Measurements from ENCODE around the gene MMP17.

Gene MMP17

GRCh38 chr12:131799195-131799594, 29.0 kb upstream of the MMP17 start:
- no peak for TF ChIP-seq CTCF (IDR thresholded peaks at IDR 0.05; ENCODE audit: low read depth, low read length, missing control alignments)
- DNase-seq (ENCODE audit: extremely low read depth, low read depth): no peak

GRCh38 chr12:131799828-131800593, 28.2 kb upstream of the MMP17 start:
- DNase-seq (ENCODE audit: extremely low read depth, low read depth): no peak
- no peak overlapping the region for H3K4me3 ChIP-seq (replicated peaks; ENCODE audit: low read depth, low read length)
- no peak for TF ChIP-seq CTCF (IDR thresholded peaks at IDR 0.05; ENCODE audit: low read depth, low read length, missing control alignments)

More at GRCh38 chr12:131799195-131799594, 29.0 kb upstream of the MMP17 start:
- no peak overlapping the region for H3K4me3 ChIP-seq (replicated peaks; ENCODE audit: low read depth, low read length)

GRCh38 chr12:131800594-131801135, 27.5 kb upstream of the MMP17 start:
- no peak overlapping the region for H3K4me3 ChIP-seq (replicated peaks; ENCODE audit: low read depth, low read length)
- DNase-seq (ENCODE audit: extremely low read depth, low read depth): no peak
- no peak for TF ChIP-seq CTCF (IDR thresholded peaks at IDR 0.05; ENCODE audit: low read depth, low read length, missing control alignments)

- TF ChIP-seq CTCF (IDR thresholded peaks at IDR 0.05; ENCODE audit: low read depth, low read length, missing control alignments): no peak
- H3K4me3 ChIP-seq (replicated peaks; ENCODE audit: low read depth, low read length): no peak overlapping the region
- DNase-seq (ENCODE audit: extremely low read depth, low read depth): no peak
Measured at GRCh38 chr12:131801254-131801866, 26.8 kb upstream of the MMP17 start.

GRCh38 chr12:131803961-131804521, 24.2 kb upstream of the MMP17 start:
- DNase-seq (ENCODE audit: extremely low read depth, low read depth): no peak

GRCh38 chr12:131805421-131805820, 22.8 kb upstream of the MMP17 start:
- no peak for TF ChIP-seq CTCF (IDR thresholded peaks at IDR 0.05; ENCODE audit: low read depth, low read length, missing control alignments)
- H3K4me3 ChIP-seq (replicated peaks; ENCODE audit: low read depth, low read length): no peak overlapping the region
- DNase-seq (ENCODE audit: extremely low read depth, low read depth): no peak

More at GRCh38 chr12:131803961-131804521, 24.2 kb upstream of the MMP17 start:
- TF ChIP-seq CTCF (IDR thresholded peaks at IDR 0.05; ENCODE audit: low read depth, low read length, missing control alignments): no peak
- H3K4me3 ChIP-seq (replicated peaks; ENCODE audit: low read depth, low read length): no peak overlapping the region
